Loucy (cell line): ENCODE results near the gene SLC9A2.

Experiments
- H2AFZ ChIP-seq: fragments of 200-600 bp; sonication (generic); 2 replicates; pipeline ENCODE4 v1.6.0; 2016; ENCODE audit warnings: antibody characterized with exemption, mild to moderate bottlenecking, low read length, moderate library complexity
- H3F3A ChIP-seq: fragments of 200-600 bp; 2 replicates; pipeline ENCODE4 v1.6.0; 2016; ENCODE audit warnings: antibody characterized with exemption, low read depth, mild to moderate bottlenecking
- H3K27me3 ChIP-seq: fragments of 200-600 bp; sonication (generic); 2 replicates; pipeline ENCODE4 v1.6.1; 2014; ENCODE audit warnings: low read length, mild to moderate bottlenecking; ENCODE audit not compliant: insufficient read depth, poor library complexity, severe bottlenecking
- H3K36me3 ChIP-seq: fragments of 200-600 bp; sonication (generic); 2 replicates; pipeline ENCODE4 v1.6.1; 2016; ENCODE audit warnings: low read length; ENCODE audit not compliant: insufficient read depth
- H3K4me1 ChIP-seq: fragments of 200-600 bp; sonication (generic); 2 replicates; pipeline ENCODE4 v1.5.1; 2014; ENCODE audit warnings: low read length, mild to moderate bottlenecking; ENCODE audit not compliant: insufficient read depth, poor library complexity, severe bottlenecking
- H3K4me2 ChIP-seq: fragments of 200-600 bp; sonication (generic); 2 replicates; pipeline ENCODE4 v1.6.0; 2014; ENCODE audit warnings: antibody characterized with exemption, low read length, low read depth, mild to moderate bottlenecking; ENCODE audit not compliant: poor library complexity, severe bottlenecking
- H3K4me3 ChIP-seq: fragments of 200-600 bp; sonication (generic); 2 replicates; pipeline ENCODE4 v1.5.1; 2014; ENCODE audit warnings: low read length, mild to moderate bottlenecking, mixed read lengths; ENCODE audit not compliant: poor library complexity, severe bottlenecking
- H3K79me2 ChIP-seq: fragments of 200-600 bp; sonication (generic); 2 replicates; pipeline ENCODE4 v1.6.1; 2014; ENCODE audit warnings: low read length; ENCODE audit not compliant: insufficient read depth
- H3K9ac ChIP-seq: fragments of 200-600 bp; sonication (generic); 2 replicates; pipeline ENCODE4 v1.6.0; 2014; ENCODE audit warnings: mild to moderate bottlenecking, low read depth, low read length, moderate library complexity; ENCODE audit not compliant: poor library complexity, severe bottlenecking
- H3K9me2 ChIP-seq: fragments of 200-600 bp; sonication (generic); replicated peaks from 2 replicates; pipeline ENCODE4 v1.6.1; 2016; ENCODE audit warnings: low read depth, low read length, mixed read lengths
- H3K9me3 ChIP-seq: fragments of 200-600 bp; sonication (generic); 2 replicates; pipeline ENCODE4 v1.6.1; 2014; ENCODE audit warnings: mild to moderate bottlenecking, antibody characterized with exemption, low read length, low read depth; ENCODE audit not compliant: insufficient read depth
- H4K20me1 ChIP-seq: fragments of 200-600 bp; sonication (generic); 2 replicates; pipeline ENCODE4 v1.6.0; 2014; ENCODE audit warnings: antibody characterized with exemption, low read length, mild to moderate bottlenecking; ENCODE audit not compliant: insufficient read depth, poor library complexity, severe bottlenecking
- EZH2phosphoT487 ChIP-seq: fragments of 200-600 bp; IDR thresholded peaks from 2 replicates; pipeline ENCODE4 v1.6.1; 2018; ENCODE audit warnings: antibody characterized with exemption, mild to moderate bottlenecking, moderate library complexity, borderline replicate concordance
- TF ChIP-seq, protein P1 (sequence below): fragments of 200-600 bp; sonication (generic); conservative IDR thresholded peaks from 2 replicates; pipeline ENCODE4 v1.5.1; 2014; ENCODE audit warnings: mild to moderate bottlenecking, antibody characterized with exemption, low read length

The SLC9A2 gene

DNA sequence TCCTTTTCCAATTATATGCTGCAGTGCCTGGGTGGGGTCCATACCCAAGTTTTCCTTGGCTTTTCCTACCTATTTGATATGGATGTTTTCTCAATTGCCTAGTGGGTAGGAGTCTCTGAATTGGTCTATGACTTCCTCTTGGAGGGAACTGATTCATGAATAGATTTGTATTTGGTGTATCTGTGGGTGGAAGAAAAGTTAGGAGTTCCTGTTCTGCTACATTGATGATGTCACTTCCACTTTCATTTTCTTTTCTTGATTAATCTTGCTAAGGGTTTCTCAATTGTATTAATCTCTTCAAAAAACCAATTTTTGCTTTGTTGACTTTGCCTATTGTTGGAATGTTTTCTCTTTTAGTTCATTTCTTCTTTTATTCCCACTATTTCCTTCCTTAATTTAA is 37.4 kb upstream of the SLC9A2 start:
- Histone ChIP-seq H4K20me1 (no peaks in the 10 kb centered on the region), H2AFZ (peak overlapping the region; percentile 83), H3K4me1 (no peaks in the 10 kb centered on the region), H3K4me3 (peak overlapping the region; percentile 48), H3K9me2 (no peaks in the 10 kb centered on the region), H3K79me2 (no peaks in the 10 kb centered on the region), H3K4me2 (peak overlapping the region; percentile 52), H3K36me3 (no peaks in the 10 kb centered on the region), H3K27me3 (no peaks in the 10 kb centered on the region), H3K9ac (no peak overlapping the region), H3K9me3 (no peaks in the 10 kb centered on the region), H3F3A (no peaks in the 10 kb centered on the region)
- TF ChIP-seq, protein P1, sequence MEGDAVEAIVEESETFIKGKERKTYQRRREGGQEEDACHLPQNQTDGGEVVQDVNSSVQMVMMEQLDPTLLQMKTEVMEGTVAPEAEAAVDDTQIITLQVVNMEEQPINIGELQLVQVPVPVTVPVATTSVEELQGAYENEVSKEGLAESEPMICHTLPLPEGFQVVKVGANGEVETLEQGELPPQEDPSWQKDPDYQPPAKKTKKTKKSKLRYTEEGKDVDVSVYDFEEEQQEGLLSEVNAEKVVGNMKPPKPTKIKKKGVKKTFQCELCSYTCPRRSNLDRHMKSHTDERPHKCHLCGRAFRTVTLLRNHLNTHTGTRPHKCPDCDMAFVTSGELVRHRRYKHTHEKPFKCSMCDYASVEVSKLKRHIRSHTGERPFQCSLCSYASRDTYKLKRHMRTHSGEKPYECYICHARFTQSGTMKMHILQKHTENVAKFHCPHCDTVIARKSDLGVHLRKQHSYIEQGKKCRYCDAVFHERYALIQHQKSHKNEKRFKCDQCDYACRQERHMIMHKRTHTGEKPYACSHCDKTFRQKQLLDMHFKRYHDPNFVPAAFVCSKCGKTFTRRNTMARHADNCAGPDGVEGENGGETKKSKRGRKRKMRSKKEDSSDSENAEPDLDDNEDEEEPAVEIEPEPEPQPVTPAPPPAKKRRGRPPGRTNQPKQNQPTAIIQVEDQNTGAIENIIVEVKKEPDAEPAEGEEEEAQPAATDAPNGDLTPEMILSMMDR = no peak
- TF ChIP-seq EZH2phosphoT487 = no peak

DNA sequence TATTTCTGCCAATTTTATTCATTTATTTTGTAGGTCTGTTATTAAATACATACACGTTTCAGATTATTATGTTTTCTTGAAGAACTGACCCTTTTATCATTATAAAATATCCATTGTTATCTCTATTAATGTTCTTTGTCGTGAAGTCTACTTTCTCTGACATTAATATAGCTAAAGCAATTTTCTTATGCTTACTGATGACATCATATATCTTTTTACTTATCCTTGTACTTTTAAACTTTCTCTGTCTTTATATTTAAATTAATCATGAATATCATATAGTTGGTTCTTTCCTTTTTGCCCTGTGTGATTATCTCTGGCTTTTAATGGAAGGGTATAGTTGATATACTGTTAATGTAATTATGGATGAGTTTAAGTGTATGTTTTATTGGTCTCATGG is 36.5 kb upstream of the SLC9A2 start:
- no peak overlapping the region for H3K9ac ChIP-seq

DNA sequence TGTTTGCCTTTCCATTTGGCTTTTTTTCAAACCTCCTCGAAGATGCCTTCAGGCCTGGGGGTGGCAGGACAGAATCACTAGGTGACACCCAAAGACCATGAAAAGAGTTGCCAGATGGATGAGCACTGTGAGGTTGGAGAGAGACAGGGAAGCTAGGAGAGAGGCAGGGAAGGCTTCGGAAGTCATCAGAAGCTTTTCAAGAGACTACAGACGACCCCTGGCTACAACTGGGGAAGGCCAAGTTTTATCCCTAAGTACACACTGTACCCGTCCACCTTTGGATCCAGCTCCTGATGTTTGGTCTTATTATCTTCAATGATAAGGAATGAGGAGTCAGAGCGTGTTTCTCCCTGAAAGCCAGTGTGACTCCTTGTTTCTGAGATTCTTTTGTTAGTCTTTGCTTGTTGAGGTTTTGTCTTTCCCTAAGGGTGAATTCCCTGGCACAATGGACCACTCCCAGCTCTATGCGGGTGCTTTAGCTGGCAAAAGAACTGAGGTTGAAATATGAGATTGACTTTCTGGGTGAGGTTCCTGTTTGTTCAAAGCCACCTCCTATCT is 33.4 kb upstream of the SLC9A2 start:
- Histone ChIP-seq H3F3A (no peaks in the 10 kb centered on the region), H3K9me2 (no peaks in the 10 kb centered on the region), H3K79me2 (no peaks in the 10 kb centered on the region), H3K4me2 (no peak overlapping the region), H3K27me3 (no peaks in the 10 kb centered on the region), H3K4me1 (no peaks in the 10 kb centered on the region), H2AFZ (no peak overlapping the region), H3K36me3 (no peaks in the 10 kb centered on the region), H4K20me1 (no peaks in the 10 kb centered on the region), H3K9ac (no peak overlapping the region), H3K9me3 (no peaks in the 10 kb centered on the region), H3K4me3 (no peak overlapping the region)
- TF ChIP-seq EZH2phosphoT487 = no peak

More for the DNA sequence above, 36.5 kb upstream of the SLC9A2 start:
- no peaks in the 10 kb centered on the region for H3F3A ChIP-seq
- TF ChIP-seq, protein P1 = no peak
- no peak for TF ChIP-seq EZH2phosphoT487
- no peak overlapping the region for H2AFZ ChIP-seq
- no peaks in the 10 kb centered on the region for H4K20me1 ChIP-seq
- H3K36me3 ChIP-seq = no peaks in the 10 kb centered on the region
- no peaks in the 10 kb centered on the region for H3K4me1 ChIP-seq
- no peaks in the 10 kb centered on the region for H3K9me2 ChIP-seq
- H3K27me3 ChIP-seq = no peaks in the 10 kb centered on the region
- no peaks in the 10 kb centered on the region for H3K9me3 ChIP-seq
- no peak overlapping the region for H3K4me2 ChIP-seq
- H3K79me2 ChIP-seq = no peaks in the 10 kb centered on the region
- H3K4me3 ChIP-seq = no peak overlapping the region

DNA sequence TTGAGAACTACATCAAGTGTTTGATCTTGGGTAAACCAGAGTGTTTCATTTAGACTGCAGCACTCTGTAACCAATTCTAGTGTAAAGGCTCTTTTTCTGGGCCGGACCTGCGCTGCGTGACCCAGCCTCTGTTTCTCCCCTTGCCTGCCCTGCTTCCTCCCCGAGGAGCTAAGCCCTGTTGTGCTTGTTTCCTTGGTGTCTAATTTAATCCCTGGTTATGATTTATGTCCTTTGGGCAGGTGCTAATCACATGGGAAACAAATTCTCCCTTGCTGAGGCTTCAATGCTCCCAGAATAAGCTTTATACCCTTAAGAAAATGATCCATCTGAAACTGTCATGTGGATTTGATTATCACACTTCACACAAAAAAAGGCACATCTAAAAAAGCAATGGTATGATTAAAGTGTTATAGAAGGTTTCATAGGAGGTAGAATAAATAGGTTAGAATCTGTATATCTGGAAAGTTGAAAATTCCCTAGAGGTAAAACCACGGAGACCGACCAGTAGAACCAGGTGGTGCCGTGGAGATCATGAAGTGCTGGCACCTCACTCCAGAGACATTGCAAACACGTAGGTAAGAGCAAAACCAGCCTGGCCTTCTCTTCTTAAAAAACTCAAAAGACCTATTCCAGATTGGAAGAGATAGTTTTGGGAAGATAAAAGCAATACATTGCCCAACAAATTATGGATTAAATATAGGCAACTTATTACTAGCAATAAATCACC is 31.0 kb upstream of the SLC9A2 start:
- Histone ChIP-seq H3K9ac (no peak overlapping the region), H2AFZ (no peak overlapping the region), H3K36me3 (no peaks in the 10 kb centered on the region), H3F3A (no peaks in the 10 kb centered on the region), H3K9me3 (no peaks in the 10 kb centered on the region), H4K20me1 (no peaks in the 10 kb centered on the region), H3K9me2 (no peaks in the 10 kb centered on the region), H3K4me1 (no peaks in the 10 kb centered on the region), H3K4me3 (no peak overlapping the region), H3K4me2 (no peak overlapping the region), H3K27me3 (no peaks in the 10 kb centered on the region), H3K79me2 (no peaks in the 10 kb centered on the region)
- TF ChIP-seq, protein P1 = no peak
- no peak for TF ChIP-seq EZH2phosphoT487
